Activated CD4-positive, CD25-positive, alpha-beta regulatory T cell treated with anti-CD3 and anti-CD28 coated beads, Interleukin-2, amount 50 U/mL, for 72 hours (primary cell): ENCODE data around the gene SLX9.

Source experiments
- DNase-seq: peaks from one replicate; pipeline ENCODE4 v3.0.0; 2021

Gene SLX9

DNA sequence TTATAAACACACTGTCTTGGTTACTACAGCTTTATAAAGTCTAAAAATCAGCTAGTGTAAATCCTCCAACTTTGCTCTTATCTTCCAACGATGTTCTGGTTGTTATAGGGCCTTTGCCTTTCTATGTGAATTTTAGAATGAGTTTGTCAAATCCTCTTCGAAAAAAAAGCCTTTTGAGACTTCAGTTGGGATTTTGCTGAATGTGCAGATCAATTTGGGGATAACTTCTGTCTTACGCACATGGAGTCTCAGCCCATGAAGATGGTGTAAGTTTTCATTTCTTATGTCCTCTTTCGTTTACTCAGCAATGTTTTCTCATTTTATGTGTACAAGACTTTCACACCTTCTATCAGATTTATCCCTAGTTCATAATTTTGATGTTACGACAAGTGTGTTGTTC, 69.8 kb downstream of the SLX9 start:
- DNase-seq = no peak

DNA sequence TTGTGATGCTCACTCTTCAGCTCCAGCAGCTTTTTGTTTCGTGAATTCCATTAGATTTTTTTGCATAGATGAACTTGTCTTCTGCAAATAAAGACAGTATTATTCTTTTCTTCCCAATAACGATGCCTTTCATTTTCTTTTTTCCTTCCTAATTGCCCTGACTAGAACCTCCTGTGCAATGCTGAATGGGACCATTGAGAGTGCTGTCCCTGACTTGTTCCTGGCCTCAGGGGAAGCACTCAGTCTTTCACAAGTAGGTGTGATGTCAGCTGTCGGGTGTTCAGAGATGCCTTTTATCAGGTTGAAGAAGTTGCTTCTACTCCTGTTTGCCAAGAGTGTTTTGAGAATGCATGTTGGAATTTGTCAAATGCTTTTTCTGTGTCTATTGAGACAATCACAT, 70.3 kb downstream of the SLX9 start:
- no peak for DNase-seq

DNA sequence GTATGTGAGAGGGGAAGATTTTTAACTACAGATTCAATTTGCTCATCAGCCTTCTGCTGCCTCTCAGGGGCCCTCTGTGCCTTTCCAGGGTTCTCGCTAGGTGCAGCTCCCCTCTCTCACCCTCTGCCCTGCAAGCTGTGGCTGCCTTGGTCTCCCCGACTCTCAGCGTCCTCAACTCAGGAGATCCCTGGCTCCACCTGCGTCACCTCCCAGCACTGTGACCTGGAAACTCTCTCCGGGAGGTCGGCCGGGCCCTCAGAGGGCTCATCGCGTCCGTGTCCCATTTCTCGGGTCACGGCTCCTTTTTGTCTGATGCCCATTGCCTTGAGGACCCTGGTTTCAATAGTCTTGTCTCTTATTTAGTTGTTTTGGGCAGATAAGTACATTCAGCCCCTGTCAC, 71.0 kb downstream of the SLX9 start:
- DNase-seq = no peak

DNA sequence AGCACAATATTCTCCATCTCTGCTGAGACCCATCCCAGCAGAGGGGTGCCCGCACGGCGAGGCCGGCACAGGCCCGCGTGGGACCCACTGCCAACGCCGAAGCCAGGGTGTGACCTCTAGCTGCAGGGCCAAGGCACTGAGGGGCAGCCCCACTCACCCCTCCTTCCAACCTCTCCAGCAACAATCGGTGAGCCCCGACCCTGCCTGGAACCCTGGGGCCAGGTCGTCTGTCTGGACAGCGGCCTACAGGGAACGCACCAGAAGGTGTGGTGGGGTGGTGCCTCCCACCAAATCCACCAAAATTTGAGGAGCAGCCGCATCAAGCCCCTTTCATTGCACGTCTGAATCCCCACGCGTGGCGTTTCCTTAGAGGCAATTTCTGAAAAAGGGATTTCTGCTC, 71.6 kb downstream of the SLX9 start:
- no peak for DNase-seq

DNA sequence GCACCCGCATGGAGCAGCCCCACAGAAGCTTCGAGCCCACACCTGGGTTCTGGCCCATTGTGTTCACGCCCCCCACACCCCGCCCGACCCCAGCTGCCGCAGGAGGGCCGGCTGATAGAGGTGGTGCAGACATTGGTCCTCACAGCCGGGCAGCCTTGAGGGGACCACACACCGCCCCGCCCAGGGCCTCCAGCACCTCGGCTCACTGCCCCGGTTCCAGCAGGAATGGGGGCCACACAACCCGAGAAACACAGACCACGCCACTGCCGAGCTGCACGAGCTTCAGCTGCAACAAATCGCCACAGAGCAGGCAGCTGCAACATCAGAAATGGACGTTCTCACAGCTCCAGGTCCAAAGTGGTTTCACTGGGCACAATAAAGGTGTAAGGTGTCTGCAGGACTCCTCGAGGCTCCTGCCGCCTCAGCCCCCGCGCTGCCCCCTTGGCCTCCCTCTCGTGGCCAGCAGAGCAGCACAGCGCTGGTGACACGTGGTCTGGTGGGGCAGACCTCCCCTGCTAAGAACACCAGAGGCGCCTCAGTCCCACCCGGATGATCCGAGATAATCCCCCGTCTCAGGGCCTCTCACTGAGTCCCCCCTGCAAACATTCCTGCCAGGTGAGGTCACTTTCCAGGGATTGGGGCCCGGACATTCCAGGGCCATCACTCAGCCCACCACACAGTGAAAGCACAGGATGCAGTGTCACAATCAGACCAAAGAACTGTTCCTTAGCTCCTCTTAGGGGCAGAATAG, 72.3 kb downstream of the SLX9 start:
- no peak for DNase-seq

DNA sequence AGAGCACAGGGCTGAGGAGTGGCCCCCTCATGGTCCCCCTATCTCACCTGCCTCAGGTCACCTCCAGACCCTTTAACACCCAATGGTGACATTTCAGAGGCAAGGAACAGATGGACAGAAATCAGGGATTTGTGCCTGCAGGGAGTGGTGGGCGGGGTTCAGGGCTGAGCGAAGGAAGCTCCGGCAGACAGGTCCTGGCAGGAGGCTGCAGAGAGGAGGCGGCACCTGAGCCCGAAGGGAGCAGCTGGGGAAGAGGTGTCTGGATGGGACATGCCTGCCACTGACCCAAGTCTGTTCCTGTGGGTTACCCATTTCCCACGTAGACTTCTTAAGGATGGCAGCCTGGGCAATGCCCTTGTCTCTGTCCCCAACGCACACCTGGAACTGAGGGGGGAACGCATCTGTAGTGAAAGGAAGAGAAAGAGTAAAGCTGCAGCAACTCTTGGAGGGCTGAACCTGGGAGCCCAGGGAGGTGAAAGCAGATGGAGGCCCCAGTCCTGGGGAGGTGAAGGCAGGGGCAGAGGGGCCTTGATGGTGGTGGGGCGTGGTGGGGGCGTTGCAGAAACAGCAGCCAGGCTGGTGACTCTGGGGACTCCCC, 72.9 kb downstream of the SLX9 start:
- no peak for DNase-seq

DNA sequence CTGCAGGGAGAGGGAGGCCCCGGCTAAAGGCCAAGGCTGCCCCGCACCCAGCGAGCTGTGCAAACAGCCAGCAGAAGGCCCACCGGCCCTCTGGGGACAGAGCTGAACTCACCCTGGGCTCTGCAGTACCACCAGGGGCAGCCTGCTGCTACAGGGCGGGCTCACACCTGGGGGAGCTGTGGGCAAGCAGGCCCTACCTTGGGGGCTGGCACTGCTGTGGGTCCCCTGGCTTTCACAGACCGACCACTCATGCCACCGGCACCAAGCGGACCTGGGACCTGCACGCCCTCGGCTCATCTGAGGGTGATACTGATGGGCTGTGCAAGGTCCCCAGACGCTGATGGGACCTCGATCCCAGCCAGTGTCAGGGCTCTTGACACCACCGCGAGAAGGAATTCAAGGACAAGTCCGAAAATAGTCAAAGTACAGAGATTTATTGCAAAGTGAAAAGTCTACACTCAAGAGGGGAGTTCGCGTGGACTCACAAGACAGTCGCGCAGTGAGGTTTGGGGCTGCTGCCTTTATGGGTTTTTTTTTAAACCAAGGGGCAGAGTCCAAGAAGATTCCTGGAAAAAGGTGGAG, 73.5 kb downstream of the SLX9 start:
- DNase-seq = no peak

DNA sequence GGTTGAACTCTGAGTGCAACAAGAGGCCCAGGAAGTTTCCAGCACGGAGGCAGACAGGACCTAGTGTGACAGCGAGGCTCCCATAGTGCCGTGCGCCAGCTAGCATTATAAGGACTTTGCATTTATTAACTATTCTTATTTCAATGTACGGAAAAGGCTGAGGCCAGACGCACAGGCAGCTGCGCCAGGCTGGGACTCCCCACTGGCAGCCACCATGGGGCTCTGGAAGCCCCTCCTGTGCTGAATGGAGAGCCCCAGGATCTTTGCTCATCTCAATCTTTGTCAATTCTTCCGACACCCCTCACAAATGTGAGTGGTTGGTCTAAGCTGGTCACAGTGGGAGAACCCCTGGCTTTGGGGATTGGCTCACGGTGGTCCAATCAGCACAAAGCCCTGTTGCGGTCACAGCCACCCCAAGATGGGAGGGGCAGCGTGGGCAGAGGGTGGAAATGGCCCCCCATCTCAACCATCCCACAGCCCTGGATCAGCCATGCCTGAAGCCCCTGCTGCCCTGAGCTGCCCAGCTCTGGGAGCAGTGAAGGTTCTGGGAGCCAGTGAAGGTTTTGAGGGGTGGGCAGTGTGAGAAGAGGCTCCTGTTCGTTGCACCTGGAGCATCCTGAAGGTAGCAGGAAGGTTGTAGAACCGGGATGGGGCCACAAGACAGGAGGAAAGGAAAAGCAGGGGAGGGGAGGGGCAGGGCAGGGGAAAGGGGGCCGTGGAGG, 75.1 kb downstream of the SLX9 start:
- DNase-seq = no peak

DNA sequence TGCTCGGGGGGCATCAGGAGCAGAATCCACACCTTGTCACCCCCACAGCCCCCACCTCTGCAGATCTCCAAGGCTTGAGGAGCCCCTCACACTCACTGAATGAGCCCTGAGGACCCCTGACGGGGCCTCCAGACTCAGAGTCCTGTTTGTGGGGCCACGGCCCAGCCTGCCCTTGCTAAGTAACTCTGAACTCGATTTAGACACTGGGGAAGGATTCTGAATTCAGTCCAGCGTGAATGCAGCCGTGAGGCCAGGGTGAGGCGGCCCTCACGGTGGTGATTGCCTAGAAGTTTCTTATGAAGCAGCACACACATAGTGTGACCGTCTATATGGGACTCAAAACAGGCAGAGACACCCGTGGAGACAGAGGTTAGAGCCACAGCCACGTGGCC, 75.6 kb downstream of the SLX9 start:
- no peak for DNase-seq

DNA sequence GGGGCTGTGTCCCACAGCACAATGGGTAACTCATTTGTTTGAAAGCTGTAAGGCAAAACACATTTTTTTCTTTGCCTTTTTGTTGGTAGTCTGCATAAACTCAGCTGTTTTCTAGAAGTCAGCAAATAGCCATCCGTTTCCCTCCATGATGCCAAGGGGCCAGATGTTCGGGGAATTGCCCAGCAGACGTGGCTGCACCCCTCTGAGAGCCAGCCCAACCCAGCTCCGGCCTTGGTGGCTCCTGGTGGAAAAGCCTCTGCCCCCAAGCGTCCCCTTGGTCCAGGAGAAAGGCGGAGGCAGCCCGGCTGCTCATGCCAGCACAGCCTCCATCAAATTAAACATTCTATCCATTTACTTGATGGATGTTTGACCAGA, 76.2 kb downstream of the SLX9 start:
- no peak for DNase-seq

DNA sequence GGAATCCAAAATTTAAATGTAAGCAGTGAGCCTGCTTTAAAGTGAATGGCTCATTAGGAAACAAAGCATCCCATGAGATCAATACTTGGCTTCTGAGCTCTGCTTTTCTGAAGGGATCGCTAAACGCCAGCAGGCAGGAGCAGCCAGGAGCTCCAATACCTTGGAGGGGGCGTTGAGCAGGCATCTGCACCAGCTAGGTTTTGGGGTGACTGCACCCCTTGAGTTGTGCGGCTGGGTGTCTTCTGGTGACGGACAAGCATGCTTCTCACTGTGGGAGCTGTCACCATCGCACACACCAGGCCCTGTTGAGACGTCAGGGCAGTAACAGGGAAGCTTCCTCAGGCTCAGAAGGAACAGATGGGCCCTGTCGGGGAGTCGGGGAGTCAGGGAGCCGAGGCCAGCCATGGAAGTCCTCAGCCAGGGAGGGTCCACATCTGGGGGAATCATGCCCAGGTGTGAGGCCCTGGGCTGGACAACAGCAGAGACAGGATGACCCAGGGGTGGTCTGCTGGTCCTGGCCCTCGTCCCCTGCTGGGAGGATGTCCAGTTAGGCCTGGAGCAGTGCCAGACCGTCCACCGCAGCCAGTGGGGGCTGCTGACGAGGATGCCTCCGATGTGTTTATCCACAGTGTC, 76.7 kb downstream of the SLX9 start:
- DNase-seq = no peak

DNA sequence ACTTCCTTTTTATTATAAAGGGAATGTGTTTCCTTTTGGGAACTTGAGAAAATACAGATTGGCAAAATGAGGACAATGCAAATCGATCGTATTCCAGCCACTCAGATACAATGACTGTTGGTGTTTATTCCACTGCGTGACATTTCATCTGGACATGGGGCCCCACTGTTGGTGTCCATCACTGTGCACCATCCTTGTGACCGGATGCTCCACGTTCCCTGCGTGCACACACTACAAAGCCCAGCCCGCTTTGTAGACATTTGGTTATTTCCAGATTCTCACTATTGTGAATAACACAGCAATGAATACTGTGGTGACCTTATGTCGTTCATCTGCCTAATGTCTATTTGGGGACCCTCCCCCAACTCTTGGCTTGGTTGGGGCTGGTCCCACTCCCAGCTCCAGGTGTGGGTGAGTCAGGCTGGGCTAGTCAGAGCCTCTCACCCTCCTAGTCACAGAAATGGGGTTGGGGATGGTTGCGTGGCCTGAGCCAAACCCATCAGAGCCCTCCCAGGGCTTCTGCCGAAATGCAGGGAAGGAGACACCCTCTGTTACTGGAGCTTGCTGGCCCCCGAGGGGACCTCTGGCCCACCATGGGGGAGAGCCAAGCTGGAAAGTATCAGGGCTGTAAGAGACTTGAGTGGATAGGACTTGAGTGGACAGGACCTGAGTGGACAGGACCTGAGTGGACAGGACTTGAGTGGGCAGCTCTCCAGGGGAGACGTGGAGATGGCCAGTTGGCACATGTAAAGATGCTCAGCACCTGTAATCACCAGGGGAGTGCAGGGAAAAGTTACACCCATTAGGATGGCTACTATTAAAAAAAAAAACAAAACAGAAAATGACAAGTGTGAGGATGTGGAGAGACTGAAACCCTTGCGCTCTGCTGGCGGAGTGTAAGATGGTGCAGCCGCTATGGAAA, 77.5 kb downstream of the SLX9 start:
- DNase-seq = no peak

DNA sequence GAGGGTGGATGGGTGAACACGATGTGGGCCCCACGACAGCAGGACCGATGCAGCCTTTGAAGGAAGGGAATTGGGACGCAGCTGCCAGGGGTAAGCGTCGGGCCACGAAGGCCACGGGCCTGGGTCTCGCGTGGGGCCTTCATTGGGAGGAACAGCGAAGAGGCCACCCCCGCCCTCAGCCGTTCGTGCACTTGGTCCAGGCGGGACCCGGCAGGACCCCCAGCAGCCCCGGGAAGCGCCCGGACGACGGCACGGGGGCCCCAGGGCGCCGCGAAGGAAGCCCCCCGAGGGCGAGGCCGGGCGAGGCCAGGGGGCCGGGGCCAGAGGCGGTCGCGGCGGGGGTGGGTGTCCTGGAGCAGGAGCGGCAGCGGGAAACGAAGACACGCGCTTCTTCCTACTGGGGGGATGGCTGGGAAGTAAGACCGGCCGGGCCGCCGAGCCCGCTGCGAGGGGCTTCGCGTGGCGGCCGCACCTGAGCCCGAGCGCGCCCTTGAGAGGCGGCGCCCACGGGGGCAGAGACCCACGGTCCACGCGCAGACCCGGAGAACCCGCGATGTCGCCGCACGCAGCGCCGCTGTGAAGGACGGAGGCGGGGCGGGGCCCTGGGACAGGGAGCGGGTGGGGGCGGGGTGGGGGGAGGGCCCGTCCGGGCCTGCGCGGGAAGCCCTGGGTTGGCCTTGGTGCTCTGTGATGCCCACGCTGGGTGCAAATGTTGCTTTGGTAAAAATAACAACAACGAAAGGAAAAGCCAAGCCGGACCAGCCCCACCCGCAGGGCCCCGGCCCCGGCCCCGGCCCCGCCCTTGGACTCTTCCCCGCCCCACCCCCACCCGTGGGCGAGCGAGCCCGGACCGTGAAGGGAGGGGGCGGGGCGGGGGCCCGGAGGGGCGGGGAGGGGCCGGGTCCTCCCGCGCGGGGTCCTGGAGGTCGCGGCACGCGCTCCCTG, 78.6 kb downstream of the SLX9 start:
- no peak for DNase-seq

DNA sequence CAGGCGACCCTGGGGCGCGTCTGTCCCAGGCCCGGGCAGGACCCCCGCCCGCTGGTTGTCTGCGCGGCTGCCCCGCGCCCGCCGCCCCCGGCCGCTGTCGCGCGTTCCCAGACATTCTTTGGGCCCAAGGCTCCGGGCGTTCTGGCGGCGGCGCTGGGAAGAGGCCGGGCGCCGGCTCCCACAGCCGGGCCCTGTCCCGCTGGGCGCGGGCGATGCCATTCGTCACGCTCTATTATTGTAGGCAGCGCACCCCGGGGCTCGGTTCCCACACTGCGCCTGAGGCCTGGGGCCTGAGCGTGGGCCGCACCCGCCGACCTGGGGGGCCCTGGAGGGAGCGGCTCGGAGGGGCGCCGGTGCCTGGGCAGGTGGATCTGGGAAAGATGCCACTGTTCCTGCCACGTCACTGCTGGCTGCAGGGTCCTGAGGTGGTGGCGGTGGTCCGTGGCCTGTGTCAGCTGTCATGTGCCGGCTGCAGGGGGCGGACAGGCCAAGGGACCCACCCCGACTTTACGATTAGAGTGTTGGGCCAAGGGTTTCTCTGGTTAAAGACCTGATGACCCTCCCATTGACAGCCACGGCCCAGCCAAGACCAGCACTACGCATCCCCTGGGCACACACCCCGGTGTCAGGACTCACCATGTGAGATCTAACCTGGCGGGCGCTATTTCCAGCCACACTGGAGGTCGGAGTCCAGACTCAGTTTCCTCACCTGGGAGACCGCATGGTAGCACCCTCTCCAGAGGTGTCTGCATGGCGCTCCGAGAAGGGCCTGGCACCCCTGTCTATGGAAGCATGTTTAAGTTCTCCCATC, 79.5 kb downstream of the SLX9 start:
- DNase-seq = no peak

DNA sequence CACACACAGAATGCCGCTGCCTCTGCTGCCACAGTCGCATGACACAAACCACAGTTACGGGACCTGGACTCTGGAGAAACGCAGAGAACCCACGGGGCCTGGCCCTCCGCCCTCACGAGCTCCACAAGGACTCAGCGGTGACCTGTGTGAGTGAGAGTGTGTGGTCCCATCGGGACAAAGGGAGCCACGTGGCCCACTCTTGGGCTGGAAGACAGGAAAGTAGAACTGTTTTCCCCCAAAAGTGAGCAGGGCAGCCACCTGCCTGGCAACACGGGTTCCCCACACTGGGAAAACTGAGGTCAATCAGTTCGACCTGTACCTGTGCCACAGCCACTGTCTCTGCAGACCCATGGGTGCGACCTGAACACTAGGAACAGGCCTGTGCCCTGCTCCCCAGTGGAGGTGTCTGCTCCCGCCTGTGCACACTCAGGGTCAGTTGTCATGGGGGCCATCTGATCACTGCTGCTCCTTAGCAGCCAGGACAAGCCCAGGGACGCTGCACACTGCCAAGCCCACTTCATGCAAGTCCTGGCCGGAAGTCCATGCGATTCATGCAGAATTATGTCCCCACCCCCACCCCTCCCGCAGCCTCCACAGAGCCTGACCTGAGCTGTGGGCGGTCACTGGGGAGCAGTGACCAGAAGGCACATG, 80.2 kb downstream of the SLX9 start:
- peak; percentile 11 for DNase-seq

DNA sequence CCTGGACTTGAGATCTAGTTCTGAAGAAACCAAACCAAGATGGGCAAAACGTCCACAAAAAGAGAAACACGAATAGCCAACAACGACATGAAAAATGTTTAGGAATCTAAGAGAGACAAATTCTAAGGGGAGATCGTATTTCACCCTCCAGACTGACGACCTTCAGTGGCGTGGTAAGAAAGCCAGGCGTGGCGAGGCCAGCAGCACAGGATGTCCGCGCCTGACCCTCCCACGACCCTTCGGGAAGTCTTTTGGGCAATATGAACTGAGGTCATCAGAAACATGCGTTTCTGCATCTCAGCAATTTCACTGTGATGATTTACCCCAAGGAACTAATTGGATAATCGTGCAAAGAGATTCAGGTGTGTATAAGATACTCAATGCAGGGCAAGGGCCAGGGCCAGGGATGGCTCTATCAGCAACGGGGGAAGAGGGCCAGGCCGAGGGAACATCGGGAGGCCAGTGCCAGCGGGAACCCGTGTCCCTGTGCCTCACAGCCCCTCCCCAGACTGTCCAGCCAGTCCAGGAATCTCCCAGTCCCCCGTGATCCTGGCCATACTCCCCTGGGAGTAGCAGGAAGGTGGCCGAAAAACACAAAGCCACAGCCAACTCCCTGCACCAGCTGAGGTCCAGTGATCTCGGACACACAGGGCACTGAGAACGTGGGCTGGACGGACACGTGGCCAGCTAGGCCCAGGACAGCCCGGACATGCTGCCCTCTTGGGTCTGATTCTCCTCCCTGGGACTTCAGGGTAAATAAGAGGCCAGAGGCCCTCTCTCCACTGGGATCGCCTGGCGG, 81.0 kb downstream of the SLX9 start:
- DNase-seq = peak; percentile 13

DNA sequence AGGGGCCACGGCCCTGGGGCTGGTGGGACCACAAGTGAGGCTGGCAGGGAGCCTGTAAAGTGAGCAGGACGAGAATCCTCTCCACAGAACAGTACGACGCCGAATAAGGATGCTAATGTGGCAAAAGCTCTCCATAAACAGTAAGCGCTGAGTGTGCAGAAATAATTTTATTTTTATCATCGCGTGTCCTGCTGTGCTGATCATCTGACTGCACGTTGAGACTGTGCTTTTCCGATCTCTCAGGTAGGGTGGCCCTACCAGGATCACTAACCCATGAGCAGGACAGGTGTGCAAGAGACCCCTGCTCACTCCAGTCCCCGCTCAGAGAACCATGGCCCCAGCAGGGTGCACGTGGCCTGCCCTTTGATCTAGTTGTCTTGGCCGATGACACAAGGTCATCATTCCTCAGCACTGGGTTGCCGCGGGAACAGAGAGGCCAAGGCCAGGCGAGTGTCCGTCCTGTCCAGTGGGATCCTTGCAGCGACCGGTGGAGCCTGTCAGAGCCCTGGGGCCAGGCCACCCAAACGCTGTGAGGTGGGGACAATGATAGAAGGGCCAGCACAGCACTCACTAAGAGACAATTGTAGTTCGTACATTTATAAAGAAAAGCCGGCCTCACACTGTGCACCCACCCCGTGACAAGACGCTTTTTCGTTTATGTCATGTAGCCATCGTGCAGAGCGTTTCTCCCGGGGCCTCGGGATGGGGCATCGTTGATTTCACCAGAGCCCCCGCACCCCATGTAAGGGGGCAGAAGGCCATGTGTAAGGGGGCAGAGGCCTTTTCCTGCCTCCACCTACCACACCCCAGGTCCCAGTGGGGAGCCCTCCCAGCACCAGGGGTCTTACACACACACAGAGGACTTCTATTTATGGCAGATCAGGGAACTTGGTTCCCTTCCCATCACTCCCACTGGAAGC, 81.9 kb downstream of the SLX9 start:
- DNase-seq = no peak

DNA sequence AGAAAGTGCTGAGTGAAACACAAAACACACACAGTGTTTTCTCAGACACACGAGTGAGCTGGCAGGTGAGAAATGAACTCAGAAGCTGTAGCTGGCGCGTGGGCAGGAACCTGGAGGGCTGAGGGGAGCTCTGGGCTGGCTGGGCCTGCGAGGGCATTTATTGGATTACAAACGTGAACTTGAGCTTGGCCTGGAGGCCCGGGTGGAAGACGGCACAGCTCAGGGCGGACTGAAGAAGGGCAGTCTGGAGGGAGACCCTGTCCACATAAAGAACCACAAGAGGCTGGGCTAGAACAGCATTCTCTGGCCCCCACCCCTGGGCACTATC, 82.5 kb downstream of the SLX9 start:
- no peak for DNase-seq
